NOMO-1 (cell line): ENCODE results near the gene ZNF341.

Source experiments
- DNase-seq, 2 experiments: peaks; one replicate each; lab custom pipeline; 2025; ENCODE audit not compliant: unreplicated experiment in 2 of 2; lab: John Stamatoyannopoulos, UW

Gene ZNF341

DNA sequence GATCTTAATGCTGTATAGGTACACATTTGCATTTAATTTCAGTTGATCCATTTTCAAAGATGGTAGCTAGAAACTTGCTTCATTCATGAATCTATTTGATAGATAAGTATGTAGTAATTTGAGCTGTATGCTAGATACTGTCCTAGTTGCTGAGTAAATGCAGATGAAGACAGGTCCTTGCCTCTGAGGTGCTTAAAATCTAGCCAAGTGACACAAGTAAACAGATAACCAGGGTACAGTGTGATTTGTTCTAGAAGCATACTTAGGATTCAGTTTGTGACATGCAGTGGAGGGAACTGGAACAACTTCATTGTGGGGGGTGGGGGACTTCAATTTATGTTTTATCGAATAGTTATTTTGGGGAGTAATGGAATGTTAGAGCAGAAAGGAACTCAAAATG lies 88.6 kb downstream of the ZNF341 start:
- no peak for DNase-seq

DNA sequence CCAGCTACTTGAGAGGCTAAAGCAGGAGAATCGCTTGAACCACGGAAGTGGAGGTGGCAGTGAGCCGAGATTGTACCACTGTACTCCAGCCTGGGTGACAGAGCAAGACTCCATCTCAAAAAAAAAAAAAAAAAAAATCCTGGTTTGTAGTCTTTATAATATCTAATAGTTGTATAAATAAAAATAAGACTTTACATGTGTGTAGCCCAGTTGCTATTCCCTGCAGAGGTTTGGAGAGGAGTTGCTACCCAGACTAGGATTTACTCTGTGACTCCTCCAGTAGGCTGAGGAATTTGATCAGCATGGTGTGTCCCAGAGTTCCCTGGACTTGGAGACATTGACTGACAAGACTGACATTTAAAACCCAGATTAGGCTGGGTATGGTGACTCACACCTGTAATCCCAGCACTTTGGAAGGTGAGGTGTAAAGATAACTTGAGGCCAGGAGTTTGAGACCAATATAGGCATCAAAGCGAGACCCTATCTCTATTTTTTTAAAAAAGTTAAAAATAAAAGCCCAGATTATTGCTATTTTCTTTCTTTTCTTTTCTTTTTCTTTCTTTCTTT lies 89.6 kb downstream of the ZNF341 start:
- no peak for DNase-seq

DNA sequence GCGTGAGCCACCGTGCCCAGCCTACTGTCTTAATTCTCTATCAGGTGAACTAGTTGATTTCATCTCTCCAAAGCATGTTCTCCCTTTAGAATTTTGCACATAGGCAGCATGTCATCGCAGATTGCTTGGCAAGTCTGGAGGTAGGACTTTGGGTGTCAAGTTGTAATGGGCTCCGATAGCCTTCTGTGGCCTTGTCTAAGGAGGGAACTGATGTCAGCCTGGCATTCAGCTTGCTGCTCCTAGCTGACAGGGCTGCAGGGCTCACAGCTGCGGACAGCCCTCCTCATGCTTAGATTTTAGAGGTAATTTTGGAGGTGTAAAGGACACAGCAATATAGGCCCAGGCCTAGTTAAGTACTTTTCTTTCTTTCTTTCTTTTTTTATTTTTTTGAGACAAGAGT lies 90.6 kb downstream of the ZNF341 start:
- no peak for DNase-seq

DNA sequence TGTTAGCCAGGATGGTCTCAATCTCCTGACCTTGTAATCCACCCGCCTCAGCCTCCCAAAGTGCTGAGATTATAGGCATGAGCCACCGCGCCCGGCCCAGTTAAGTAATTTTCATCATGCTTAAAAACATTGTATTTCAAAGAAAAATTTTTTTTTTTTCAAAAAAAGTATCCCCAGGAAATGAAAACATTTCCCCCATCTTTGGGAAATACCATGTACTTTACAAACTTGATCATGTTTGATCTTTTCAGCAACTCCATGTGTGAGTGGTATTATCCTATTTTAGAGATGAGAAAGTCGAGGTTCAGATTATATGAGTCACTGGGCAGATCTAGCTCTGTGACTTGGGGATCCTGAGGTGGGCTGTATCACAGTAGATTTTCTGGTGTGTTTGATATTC lies 91.2 kb downstream of the ZNF341 start:
- DNase-seq = no peak

DNA sequence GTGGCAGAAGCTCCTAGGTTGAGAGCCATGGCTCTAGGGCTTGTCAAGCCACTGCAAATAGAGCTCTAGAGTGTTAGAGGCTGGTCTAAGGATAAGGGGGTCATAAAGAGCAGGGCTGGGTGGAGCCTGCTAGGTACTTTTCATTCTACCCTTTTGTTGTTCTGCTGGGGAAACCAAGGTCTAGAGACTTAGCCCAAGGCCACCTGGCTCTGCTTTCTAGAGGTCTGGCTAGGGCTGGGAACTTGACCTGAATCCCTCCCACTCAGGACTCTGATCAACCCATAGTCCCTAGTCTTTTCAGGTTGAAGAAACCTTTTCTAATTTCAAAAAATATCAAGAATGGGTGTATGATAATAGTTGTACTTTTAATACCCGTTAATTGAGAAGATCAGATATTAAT lies 93.1 kb downstream of the ZNF341 start:
- no peak for DNase-seq

DNA sequence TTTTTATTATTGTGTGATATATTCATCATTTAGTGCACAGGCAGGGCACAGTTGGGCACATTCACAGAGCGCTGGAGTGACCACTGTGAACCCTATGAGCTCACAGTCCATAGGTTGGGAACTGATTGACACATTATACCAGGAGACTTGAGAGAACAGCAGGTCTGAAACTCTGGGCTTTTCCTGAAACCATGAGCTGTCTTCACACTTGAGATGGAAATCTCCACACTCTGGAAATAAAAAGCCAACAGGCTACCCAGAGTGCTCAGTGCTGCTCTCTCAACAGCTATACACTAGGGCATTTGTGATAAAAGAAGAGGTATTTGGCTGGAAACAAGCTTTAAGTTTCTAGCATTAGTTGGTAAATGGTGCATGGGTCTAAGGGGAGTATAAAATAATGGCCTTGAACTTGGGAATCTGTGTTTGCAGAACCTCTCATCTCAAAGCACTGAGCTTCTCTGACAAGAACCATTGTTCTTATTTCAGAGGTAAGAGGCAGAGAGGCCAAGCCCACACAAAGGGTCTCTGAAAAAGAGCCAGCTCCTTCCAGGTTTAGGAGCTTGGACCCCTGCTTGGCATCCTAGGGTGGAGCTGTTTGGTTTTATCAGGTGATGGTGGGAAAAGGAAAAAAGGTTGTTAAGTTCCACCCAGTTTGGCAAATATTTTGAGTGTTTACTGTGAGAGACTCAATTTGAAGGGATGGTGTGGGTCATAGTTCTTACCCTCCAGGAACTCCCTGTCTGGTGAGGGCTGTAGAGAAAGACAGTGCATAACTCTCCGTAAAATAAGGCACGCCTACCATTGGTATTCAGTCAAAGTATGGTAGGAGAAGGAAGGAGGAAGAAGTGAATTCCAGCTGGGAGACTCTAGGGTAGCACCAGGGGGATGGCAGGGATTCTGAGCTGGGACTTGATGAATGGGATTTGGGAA lies 93.8 kb downstream of the ZNF341 start:
- DNase-seq = no peak

DNA sequence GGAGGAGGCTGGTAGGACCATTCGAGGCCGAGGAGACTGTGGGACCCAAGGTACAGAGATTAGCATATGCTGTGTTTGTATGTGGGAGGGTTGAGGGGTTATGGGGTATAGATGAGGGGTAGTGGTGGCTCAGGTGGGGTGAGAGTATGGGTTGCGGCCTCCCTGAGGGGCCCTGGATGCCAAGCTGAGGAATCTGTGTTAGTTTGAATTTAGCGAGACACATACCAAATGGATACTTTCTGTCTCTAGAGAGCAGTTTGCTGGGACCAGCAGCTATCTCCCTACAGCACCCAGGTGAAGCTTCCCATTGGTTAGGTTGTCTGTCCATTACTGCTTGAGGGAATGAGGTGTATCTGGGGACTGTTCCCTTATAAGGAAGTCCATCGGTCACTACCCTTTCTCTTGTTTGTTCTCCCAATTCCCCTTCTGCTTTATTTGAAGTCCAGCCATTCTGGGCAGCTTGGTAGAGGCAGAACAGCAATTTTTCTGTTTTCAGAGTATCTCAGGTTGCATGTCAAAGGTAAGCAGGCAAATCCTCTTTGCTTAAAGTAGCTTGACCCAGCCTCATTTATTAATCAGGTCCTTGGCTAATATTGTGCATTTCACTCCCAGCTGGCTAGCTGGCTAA lies 94.6 kb downstream of the ZNF341 start:
- DNase-seq = no peak

DNA sequence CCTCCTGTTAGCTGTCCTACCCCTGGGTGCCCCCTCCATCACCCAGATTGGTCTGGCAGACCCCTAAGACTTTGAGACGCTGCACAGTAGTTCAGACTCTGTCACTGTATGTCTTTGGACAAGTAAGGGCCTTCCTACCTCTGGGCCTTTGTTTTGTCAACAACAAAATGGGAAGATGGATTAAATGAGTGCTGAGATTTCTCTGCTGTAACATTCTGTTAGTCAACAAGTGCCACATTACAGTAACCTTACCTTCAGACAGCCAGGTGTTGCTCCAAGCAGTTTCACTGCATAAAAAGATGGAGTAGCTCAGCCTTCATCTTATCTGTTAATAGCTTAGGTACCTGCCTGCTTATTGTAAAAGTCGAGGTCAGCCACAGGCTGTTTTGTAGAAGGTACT lies 95.3 kb downstream of the ZNF341 start:
- DNase-seq = no peak

DNA sequence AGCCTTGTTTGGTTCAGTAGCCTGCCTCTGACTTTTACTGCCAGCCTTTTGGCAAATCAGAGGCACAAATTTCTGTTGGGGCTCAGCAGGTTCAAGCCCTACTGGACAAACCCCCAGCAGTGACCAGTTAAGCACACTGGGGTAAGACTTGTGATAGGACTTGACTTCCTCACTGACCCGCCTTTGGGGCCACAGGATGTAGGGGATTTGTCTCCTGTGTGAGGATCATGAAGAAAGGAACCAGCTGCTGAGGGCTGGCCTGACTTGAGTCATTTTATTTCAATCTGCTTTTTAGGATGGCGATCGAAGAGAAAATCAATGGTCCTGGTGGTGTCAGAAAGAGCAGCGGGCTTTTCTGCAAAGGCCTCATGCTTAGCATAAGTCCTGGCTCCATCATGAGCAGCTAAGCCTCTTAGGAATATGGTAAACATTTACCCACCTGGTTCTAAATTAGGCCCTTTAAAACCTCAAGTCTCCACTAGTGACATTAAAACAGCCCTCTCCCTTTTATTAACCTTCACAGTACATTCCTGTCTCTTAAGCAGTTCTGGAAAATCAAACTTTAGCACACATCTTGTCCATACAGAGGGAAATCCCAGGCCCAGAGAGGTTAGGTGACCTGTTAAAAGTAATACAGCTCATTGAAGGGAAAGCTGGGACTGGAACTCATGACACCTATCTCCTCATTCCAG lies 96.0 kb downstream of the ZNF341 start:
- no peak for DNase-seq

DNA sequence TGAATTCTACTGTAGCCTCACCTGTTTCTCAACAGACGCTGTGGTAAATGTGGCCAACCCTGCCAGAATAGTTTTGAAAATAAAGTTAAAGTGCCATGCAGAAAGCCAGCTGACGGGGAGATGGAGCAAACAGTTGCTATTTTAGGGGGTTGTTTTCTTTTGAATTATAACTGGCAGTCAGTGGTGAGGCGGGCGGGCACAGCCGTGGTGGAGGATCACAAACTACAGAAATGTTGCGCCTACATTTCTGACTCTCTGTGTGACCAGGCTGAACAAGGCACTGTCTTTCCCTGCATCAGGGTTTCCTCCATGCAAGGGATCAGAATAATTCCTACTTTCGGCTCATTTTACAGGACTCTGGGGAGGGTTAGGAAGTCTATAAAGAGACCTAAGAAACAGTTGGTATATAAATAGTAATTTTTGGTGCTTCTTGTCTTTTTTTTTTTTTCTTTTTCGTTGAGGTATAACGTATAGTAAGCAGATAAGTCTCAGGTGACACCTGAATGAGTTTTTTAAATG lies 96.6 kb downstream of the ZNF341 start:
- DNase-seq = no peak

DNA sequence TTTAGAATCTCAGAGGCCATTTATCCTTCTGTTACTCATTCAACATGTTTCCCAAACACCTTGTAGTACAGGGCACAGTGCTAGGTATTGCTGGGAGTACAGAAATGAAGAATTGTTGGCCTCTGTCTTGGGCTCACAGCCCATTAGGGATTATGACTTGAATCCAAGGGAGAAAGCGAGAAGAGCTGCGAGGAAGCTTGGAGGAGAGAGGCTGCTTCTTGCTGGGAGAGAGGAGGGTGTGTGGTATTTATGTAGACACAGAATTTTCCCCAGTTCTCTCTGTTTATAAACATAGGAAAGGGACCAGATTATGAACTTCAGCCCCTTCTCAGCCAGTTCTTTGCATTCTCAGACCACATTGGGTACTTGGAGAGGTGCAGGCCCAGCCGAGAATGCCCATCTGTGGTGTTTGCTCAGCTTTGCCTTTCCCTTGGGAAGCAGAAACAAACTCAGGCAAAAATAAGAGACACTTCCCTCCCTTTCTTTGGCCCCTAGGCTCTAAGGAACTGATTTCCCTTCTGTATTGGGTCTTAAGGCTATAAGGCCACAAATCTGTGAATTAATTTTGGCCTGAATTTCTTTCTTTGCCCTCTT lies 97.3 kb downstream of the ZNF341 start:
- no peak for DNase-seq

DNA sequence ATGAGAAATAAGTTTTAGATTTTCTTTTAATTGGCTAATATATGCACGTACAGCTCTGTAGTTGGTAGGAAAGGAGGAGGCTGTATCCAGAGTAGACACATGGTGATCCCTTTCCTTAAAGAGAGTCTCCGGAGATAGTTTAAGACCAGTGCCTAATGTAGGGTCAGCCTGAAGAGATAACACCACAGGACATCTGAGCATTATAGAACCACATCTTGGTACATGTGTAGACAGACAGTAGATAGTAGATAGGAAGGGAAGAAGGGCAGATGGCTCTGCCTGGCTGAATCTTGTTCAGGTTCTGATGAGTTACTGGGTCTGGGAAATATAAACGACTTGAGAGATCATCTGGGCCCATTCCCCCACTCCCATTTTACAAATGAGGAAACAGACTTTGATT lies 97.8 kb downstream of the ZNF341 start:
- DNase-seq = no peak

DNA sequence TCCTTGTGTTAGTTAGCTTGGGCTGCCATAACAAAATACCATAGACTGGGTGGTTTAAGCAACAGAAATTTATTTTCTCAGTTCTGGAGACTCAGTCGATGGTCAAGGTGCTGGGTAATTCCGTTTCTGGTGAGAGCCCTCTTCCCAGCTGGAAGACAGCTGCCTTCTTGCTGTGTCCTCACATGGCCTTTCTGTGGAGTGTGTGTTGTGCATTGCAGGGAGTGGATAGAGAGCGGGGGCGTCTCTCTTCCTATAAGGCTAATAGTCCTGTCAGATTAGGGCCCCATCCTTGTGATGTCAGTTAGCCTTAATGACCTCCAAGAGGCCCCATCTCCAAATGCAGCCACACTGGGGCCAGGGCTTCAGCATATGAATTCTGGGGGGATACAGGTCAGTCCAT lies 98.6 kb downstream of the ZNF341 start:
- DNase-seq = no peak

DNA sequence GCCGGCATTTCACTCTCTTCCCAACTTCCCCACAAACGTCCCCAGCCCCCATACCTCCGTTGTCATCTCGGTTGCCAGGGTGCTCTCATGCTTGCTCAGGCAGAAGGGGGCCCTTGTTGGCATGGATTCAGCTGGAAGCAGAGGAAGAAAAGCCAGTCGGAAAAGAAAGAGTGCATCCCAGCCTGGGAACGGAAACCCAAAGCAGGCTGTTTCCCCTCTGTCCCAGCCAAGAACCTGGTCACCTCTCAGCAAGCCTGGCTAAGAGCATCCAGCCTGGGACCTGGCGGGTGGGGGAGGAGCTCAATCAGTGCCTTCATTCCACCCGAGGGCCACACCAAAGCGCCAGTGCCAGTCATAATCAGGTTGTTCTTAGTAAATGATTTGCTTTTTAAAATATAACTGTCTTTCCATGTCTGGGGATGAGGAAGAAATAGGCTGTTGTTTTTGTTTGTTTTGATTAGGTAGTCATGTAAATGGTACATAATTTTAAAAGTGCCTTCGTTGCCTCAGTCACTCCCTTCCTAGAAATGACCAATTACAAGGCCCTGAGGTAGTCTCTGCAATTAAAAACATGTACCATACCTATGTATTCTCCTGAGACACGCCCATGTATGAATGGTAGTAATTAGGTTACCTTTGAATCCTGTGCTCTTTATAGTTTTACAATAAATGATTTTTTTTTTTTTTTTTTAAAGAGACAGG lies 100.5 kb downstream of the ZNF341 start:
- no peak for DNase-seq

DNA sequence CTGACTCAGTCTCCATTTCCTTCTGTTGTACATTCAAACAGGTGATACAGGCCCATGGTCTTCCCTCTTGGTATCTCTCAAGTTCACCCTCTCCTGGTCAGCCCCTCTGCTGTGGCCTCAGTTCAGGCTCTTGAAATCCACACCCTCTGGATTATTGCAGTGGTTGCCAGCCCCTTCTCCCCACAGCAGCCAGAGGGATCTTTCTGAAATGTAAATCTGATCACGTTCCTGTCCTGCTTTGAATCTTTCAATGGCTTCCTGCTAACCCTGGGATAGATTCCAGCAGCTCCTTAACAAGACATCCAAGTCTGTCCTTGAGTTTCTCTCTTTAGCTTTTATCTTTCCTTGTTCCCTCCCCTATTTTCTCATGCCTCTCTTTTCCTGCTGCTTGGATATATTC lies 101.5 kb downstream of the ZNF341 start:
- no peak for DNase-seq

DNA sequence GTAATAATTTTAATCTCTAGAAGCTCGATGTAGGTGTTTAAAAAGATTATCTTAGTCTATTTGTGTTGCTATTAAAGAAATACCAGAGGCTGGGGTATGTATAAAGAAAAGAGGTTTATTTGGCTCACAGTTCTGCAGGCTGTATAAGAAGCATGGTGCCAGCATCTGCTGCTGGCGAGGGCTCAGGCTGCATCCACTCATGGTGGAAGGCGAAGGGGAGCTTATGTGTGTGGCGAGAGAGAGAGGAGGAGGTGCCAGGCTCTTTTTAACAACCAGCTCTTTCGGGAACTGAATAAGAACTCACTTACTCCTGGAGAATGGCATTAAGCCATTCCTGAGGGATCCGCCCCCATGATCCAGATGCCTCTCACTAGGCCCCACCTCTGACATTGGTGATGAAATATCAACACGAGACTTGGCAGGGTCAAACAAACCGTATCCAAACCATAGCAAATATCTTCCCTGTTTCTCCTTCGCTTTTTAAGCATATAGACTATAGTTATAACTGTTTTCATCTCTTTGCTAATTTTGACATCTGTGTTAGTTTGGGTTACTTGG lies 103.9 kb downstream of the ZNF341 start:
- DNase-seq = no peak

DNA sequence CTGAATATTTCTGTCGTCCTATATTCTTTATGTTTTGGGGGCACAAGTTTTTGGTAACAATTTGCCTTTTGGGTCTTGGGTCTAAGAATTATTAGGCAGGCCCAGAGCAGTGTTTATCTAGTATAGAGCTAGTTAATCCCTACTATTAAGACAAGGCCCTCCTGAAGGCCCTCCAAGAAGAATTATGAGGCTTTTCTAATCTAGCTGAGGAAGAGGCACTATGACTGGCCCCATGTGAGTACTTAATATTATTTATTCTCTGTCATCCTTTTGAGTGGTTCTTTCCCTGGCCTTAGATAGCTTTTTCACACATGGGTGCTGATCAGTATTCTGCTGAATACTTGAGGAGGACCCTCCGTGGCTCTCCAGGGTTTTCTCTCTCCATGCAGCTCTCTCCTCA lies 104.5 kb downstream of the ZNF341 start:
- DNase-seq = no peak

DNA sequence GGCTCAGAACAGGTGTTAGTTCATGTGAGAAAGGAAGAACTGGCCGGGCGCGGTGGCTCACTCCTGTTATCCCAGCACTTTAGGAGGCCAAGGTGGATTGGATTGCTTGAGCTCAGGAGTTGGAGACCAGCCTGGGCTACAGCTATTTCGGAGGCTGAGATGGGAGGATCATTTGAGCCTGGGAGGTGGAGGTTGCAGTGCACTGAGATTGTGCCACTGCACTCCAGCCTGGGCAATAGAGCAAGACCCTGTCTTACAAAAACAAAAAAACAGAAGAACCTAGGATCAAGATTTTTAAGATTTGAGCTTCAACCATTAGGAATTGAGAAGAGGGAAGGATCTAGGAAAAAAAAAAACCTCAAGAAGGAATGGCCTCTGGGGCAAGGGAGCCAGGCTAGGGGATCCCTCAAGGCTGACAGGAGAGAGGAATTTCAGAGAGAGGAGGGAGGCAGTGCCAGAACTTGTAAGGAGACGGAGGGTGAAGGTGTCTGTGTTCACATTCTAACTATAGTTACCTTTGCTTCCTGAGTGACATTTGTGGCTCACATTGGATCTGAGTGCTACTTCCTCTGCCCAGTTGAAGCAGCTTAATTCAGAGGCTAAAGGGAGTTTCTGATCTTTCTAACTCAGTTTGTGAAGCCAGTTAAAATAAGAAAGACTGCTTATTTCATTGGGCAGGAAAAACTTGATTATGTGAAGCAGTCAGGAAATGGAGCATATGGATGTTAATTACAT lies 105.5 kb downstream of the ZNF341 start:
- no peak for DNase-seq
